Parathyroid adenoma (tissue), 2 donors: ENCODE data around the gene ZBTB9.

Experiments used
- H2AFZ ChIP-seq: fragments of 300-600 bp; sonication (generic); one replicate; pipeline ENCODE4 v1.7.0; 2017; ENCODE audit warnings: antibody characterized with exemption, mild to moderate bottlenecking
- H3K27ac ChIP-seq: fragments of 300-600 bp; sonication (generic); one replicate; pipeline ENCODE4 v1.7.0; 2017
- H3K27me3 ChIP-seq: fragments of 300-600 bp; sonication (generic); one replicate; pipeline ENCODE4 v1.7.0; 2017; ENCODE audit warnings: low read length; ENCODE audit not compliant: control insufficient read depth, insufficient read depth
- H3K36me3 ChIP-seq: fragments of 300-600 bp; sonication (generic); one replicate; pipeline ENCODE4 v1.7.0; 2017; ENCODE audit warnings: low read length; ENCODE audit not compliant: control insufficient read depth, insufficient read depth
- H3K4me1 ChIP-seq: fragments of 300-600 bp; sonication (generic); one replicate; pipeline ENCODE4 v1.7.0; 2017; ENCODE audit warnings: control low read depth
- H3K4me2 ChIP-seq: fragments of 300-600 bp; sonication (generic); one replicate; pipeline ENCODE4 v1.7.0; 2017; ENCODE audit warnings: low read length
- H3K4me3 ChIP-seq: fragments of 300-600 bp; sonication (generic); one replicate; pipeline ENCODE4 v1.7.0; 2017; ENCODE audit warnings: low read depth, low read length
- H3K79me2 ChIP-seq: fragments of 300-600 bp; sonication (generic); one replicate; pipeline ENCODE4 v1.7.0; 2017; ENCODE audit warnings: control low read depth
- H3K9ac ChIP-seq: fragments of 300-600 bp; sonication (generic); one replicate; pipeline ENCODE4 v1.7.0; 2017; ENCODE audit warnings: mild to moderate bottlenecking
- H3K9me3 ChIP-seq: fragments of 300-600 bp; sonication (generic); one replicate; pipeline ENCODE4 v1.7.0; 2017; ENCODE audit warnings: low read length; ENCODE audit not compliant: control insufficient read depth
- TF ChIP-seq, protein P1 (sequence below): fragments of 300-600 bp; sonication (generic); IDR thresholded peaks from one replicate; pipeline ENCODE4 v1.7.0; 2017; ENCODE audit warnings: antibody characterized with exemption, mild to moderate bottlenecking
- donor health status: primary hyperparathyroidism.

ZBTB9 gene

DNA sequence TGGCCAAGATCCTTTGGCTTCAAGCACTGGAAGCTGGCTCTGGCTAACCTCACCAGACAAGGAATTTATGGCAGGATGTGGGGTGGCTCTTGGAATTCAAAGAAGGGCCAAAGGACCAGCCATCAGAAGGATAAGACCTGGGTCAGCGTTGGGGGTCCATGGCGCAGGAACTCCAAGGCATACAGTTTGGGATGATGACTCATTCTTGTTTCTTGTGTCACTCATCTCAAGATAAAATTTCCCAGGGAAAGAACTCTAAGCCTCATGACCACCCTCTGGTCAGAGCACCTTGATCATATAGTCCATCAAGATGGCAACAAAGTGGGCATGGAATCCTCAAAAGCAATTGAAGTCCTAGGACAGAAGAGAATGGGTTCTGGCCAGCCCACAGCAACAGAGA is 4.8 kb downstream of the ZBTB9 start:
- Histone ChIP-seq H3K4me2 (no peak overlapping the region), H3K79me2 (no peaks in the 10 kb centered on the region), H3K27me3 (no peaks in the 10 kb centered on the region), H2AFZ (no peak overlapping the region), H3K4me3 (no peak overlapping the region), H3K4me1 (no peaks in the 10 kb centered on the region), H3K9me3 (no peaks in the 10 kb centered on the region), H3K27ac (no peak overlapping the region), H3K9ac (no peak overlapping the region), H3K36me3 (no peaks in the 10 kb centered on the region)
- TF ChIP-seq, protein P1, sequence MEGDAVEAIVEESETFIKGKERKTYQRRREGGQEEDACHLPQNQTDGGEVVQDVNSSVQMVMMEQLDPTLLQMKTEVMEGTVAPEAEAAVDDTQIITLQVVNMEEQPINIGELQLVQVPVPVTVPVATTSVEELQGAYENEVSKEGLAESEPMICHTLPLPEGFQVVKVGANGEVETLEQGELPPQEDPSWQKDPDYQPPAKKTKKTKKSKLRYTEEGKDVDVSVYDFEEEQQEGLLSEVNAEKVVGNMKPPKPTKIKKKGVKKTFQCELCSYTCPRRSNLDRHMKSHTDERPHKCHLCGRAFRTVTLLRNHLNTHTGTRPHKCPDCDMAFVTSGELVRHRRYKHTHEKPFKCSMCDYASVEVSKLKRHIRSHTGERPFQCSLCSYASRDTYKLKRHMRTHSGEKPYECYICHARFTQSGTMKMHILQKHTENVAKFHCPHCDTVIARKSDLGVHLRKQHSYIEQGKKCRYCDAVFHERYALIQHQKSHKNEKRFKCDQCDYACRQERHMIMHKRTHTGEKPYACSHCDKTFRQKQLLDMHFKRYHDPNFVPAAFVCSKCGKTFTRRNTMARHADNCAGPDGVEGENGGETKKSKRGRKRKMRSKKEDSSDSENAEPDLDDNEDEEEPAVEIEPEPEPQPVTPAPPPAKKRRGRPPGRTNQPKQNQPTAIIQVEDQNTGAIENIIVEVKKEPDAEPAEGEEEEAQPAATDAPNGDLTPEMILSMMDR: no peak

DNA sequence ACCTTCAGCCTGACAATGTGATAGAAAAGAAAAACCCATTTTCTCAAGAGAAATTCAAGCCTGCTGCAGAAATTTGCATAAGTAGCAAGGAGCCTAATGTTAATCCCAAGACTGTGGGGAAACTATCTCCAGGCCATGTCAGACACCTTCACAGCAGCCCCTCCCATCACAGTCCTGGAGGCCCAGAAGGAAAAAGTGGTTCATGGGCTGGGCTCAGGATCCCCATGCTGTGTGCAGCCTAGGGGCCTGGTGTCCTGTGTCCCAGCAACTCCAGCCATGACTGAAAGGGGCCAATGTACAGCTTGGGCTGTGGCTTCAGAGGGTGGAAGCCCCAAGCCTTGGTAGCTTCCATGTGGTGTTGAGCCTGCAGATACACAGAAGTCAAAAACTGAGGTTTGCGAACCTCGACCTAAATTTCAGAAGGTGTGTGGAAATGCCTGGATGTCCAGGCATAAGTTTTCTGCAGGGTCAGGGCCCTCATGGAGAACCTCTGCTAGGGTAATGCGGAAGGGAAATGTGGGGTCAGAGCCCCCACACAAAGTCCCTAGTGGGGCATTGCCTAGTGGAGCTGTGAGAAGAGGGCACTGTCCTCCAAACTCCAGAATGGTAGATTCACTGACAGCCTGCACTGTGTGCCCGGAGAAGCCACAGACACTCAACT is 11.8 kb downstream of the ZBTB9 start:
- Histone ChIP-seq H3K4me1 (no peaks in the 10 kb centered on the region), H3K27me3 (no peaks in the 10 kb centered on the region), H3K36me3 (no peaks in the 10 kb centered on the region), H3K4me3 (no peak overlapping the region), H3K27ac (no peak overlapping the region), H3K79me2 (no peaks in the 10 kb centered on the region), H3K9ac (no peak overlapping the region), H3K4me2 (no peak overlapping the region), H2AFZ (no peak overlapping the region), H3K9me3 (no peaks in the 10 kb centered on the region)
- TF ChIP-seq, protein P1: no peak

DNA sequence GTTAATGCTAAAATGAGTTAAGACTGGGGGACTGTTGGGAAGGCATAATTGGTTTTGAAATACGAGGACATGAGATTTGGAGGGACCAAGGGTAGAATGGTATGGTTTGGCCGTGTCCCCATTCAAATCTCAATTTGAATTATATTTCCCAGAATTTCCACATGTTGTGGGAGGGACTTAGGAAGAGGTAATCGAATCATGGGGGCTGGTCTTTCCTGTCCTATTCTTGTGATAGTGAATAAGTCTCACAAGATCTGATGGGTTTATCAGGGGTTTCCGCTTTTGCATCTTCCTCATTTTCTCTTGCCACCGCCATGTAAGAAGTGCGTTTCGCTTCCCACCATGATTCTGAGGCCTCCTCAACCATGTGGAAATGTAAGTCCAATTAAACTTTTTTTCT is 12.7 kb downstream of the ZBTB9 start:
- Histone ChIP-seq H3K79me2 (no peaks in the 10 kb centered on the region), H3K4me2 (no peak overlapping the region), H2AFZ (no peak overlapping the region), H3K9ac (no peak overlapping the region), H3K27me3 (no peaks in the 10 kb centered on the region), H3K36me3 (no peaks in the 10 kb centered on the region), H3K4me3 (no peak overlapping the region), H3K4me1 (no peaks in the 10 kb centered on the region), H3K27ac (no peak overlapping the region), H3K9me3 (no peaks in the 10 kb centered on the region)
- TF ChIP-seq, protein P1: no peak

DNA sequence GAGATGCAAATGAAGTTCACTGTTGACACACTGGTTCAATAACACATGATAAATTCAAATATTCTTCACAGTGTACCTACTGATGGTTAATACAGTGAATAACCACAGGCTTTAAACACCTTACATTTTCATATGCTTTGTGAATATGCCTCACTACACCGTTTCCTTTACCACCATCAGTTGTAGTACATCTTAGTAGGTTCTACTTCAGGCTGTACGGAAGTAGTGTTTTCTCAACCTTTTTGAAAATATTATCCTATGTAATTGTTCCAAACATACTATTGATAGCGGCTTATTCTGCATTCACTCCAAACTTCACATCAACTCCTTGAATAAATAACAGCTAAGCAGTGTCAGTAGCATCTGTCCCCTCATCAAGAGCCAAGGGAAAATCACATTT is 15.3 kb downstream of the ZBTB9 start:
- Histone ChIP-seq H3K9ac (no peak overlapping the region), H3K36me3 (no peaks in the 10 kb centered on the region), H3K79me2 (no peaks in the 10 kb centered on the region), H3K4me2 (no peak overlapping the region), H2AFZ (no peak overlapping the region), H3K9me3 (no peaks in the 10 kb centered on the region), H3K27me3 (no peaks in the 10 kb centered on the region), H3K27ac (no peak overlapping the region), H3K4me1 (no peaks in the 10 kb centered on the region), H3K4me3 (no peak overlapping the region)
- TF ChIP-seq, protein P1: no peak

DNA sequence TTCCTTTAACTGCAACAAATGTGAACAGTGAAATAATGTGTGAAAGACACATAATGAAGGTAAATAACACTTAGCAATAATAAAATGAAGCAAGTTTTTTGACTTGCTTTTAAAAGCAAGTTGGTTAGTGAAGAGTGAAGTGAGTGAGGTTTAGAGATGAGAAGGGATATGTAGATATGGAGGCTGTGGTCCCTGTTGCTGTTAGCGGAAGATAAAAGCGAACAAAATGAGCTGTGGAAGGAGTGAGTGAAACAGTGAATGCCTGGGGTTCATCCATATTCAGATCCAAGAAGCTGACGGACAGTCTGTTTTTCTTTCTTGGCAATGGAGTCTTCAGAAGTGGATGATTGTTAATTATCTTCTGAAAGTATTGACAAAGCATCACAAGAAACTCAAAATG is 23.5 kb downstream of the ZBTB9 start:
- Histone ChIP-seq H3K27ac (no peak overlapping the region), H3K36me3 (no peaks in the 10 kb centered on the region), H3K4me2 (no peak overlapping the region), H3K9me3 (no peaks in the 10 kb centered on the region), H3K79me2 (no peaks in the 10 kb centered on the region), H3K27me3 (no peaks in the 10 kb centered on the region), H3K4me3 (no peak overlapping the region), H3K4me1 (no peaks in the 10 kb centered on the region), H2AFZ (no peak overlapping the region), H3K9ac (no peak overlapping the region)
- TF ChIP-seq, protein P1: no peak
